Measurements from ENCODE around the gene TOM1.

GRCh38 chr22:35333220-35333619 lies 33.5 kb downstream of the TOM1 start:
- TF ChIP-seq CTCF (IDR thresholded peaks at IDR 0.05) (no peak), POLR2A (IDR thresholded peaks at IDR 0.05) (no peak), POLR2AphosphoS5 (IDR thresholded peaks at IDR 0.05) (no peak), EP300 (IDR thresholded peaks at IDR 0.05) (no peak)

Data from gastroesophageal sphincter (tissue), 3 donors.